C4-2B (cell line): ENCODE data around the gene VRK3.
"Not testable (repeated sequence)": the region's sequence is repeated elsewhere in the genome, so short reads cannot be mapped to it uniquely, and the experiment has no call there.

Experiments
- CTCF ChIP-seq: fragments of 450-650 bp; conservative IDR thresholded peaks from 2 replicates; pipeline ENCODE4 v1.5.1; 2017; ENCODE audit warnings: mild to moderate bottlenecking
- ZFX ChIP-seq: fragments of 450-650 bp; IDR thresholded peaks from 2 replicates; pipeline ENCODE4 v1.6.1; 2017

DNA sequence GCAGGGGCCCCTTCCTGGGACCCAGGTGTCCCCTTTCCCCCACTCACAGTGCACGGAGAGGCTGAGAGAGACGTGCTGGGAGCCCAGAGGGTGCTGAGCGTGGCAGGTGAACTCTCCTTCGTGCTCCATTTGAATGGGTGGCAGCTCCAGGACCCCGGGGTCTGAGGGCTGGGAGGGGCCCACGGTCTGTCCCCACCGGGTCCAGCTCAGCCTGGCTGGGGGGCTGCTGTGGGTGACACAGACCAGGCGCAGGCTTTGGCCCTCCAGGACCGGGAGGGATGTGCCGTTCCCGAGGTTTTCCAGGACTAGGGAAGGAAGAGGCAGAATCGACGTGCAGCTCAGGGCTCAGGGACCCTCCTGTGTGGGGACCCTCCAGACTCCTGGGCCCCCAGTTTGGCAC, 66.6 kb downstream of the VRK3 start:
- not testable (repeated sequence) for TF ChIP-seq CTCF, ZFX
